Left lung (tissue), 10 donors: ENCODE measurements around the gene ZNF254. TPM values are rescaled to one million over a fixed set of nuclear protein-coding genes. Genes with fewer than 3 reads are reported as not detected.

Experiments
- ATAC-seq: fragments of 200-7000 bp; cut with Tn5 transposase; one replicate; pipeline ENCODE4 v1.9.1; 2020; ENCODE audit warnings: moderate library complexity
- DNase-seq, 4 donors: peaks; one replicate each; pipeline ENCODE4 v3.0.0-alpha.2; 2013 to 2020
- H3K27ac ChIP-seq, 2 donors: fragments of 200-600 bp; sonication (generic) in 1 of 2; one replicate each; pipeline versions ENCODE4 v1.5.0 to v1.8.0; 2020 to 2021
- H3K27me3 ChIP-seq, 2 donors: fragments of 200-600 bp; sonication (generic) in 1 of 2; one replicate each; pipeline versions ENCODE4 v1.5.0 to v1.8.0; 2020 to 2021
- H3K36me3 ChIP-seq, 2 donors: fragments of 200-600 bp; sonication (generic) in 1 of 2; one replicate each; pipeline versions ENCODE4 v1.5.0 to v1.8.0; 2020 to 2021
- H3K4me1 ChIP-seq, 2 donors: fragments of 200-600 bp; one replicate each; pipeline ENCODE4 v1.8.0; 2021
- H3K4me3 ChIP-seq, 2 donors: fragments of 200-600 bp; sonication (generic) in 1 of 2; one replicate each; pipeline versions ENCODE4 v1.5.0 to v1.8.0; 2020 to 2021; ENCODE audit warnings: mild to moderate bottlenecking in 1 of 2
- H3K9me3 ChIP-seq, 2 donors: fragments of 200-600 bp; sonication (generic) in 1 of 2; one replicate each; pipeline versions ENCODE4 v1.5.0 to v1.8.0; 2020 to 2021
- intact Hi-C, 2 donors: fragments of 100-400 bp; cut with DNase I; formaldehyde crosslinking; loops; one replicate each; pipeline versions ENCODE4 v1.11.2 to v1.14.2; 2022
- polyA plus RNA-seq, 6 donors: library from polyadenylated mRNA; unstranded; fragments of 120-200 nt; gene quantifications; one replicate each; pipeline ENCODE4 v1.2.1, GENCODE V29; 2013; ENCODE audit not compliant: insufficient read length in 6 of 6
- total RNA-seq, 2 donors: library from RNA; stranded (reverse); fragmentation: NEBNext Ultra II Directional; extraction: Animal tissue kit (Norgen Biotek cat#: 25700); gene quantifications; one replicate each; pipeline ENCODE4 v1.2.1, GENCODE V29; 2021
- TF ChIP-seq, protein P1 (sequence below), 2 donors: fragments of 200-600 bp; sonication (generic) in 1 of 2; IDR thresholded peaks; one replicate each; pipeline versions ENCODE4 v1.5.0 to v1.8.0; 2021; ENCODE audit warnings: antibody characterized with exemption in 2 of 2
- donor health status: DM: no; HTN: yes; CAD: no.
- donor health status: DM: no; HTN: no; CAD: no.

ZNF254 gene
- total and polyA plus RNA-seq, 8 donors: 14.7 to 41.8 (median 38.5) TPM

- Histone ChIP-seq H3K36me3 (no peaks in the 10 kb centered on the region), H3K27me3 (no peaks in the 10 kb centered on the region), H3K27ac (no peak overlapping the region), H3K9me3 (peaks cover 0 to 94% of the 10 kb centered on the region in 2 donors), H3K4me3 (no peak overlapping the region), H3K4me1 (no peaks in the 10 kb centered on the region)
- TF ChIP-seq, protein P1, sequence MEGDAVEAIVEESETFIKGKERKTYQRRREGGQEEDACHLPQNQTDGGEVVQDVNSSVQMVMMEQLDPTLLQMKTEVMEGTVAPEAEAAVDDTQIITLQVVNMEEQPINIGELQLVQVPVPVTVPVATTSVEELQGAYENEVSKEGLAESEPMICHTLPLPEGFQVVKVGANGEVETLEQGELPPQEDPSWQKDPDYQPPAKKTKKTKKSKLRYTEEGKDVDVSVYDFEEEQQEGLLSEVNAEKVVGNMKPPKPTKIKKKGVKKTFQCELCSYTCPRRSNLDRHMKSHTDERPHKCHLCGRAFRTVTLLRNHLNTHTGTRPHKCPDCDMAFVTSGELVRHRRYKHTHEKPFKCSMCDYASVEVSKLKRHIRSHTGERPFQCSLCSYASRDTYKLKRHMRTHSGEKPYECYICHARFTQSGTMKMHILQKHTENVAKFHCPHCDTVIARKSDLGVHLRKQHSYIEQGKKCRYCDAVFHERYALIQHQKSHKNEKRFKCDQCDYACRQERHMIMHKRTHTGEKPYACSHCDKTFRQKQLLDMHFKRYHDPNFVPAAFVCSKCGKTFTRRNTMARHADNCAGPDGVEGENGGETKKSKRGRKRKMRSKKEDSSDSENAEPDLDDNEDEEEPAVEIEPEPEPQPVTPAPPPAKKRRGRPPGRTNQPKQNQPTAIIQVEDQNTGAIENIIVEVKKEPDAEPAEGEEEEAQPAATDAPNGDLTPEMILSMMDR (IDR thresholded peaks at IDR 0.05): no peak
- intact Hi-C loops: no loop called here
- ATAC-seq (no peak), DNase-seq (no peak)
These were observed 79.1 kb downstream of the ZNF254 start for GRCh38 chr19:24166055-24166454.

DNA sequence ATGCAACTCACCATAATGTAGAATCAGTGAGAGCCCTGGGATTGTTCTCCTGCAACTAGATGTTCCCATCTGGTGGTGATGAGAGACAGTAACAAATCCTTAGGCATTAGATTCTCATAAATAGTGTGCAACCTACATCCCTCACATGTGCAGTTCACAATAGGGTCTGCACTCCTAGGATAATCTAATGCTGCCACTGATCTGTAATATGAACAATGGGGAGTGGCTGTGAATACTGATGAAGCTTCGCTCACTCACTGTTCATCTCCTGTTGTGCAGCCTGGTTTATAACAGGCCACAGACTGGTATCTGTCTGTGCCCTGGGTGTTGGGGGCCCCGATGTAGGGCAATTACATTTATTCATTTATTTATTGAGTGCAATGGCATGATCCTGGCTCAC is 86.9 kb downstream of the ZNF254 start:
- Histone ChIP-seq H3K4me1 (no peaks in the 10 kb centered on the region), H3K27ac (no peak overlapping the region), H3K4me3 (no peak overlapping the region), H3K36me3 (no peaks in the 10 kb centered on the region), H3K27me3 (no peaks in the 10 kb centered on the region), H3K9me3 (peaks cover 0 to 83% of the 10 kb centered on the region in 2 donors)
- DNase-seq: no peak
- ATAC-seq: no peak
- intact Hi-C loops: no loop called here
- TF ChIP-seq, protein P1 (IDR thresholded peaks at IDR 0.05): no peak

DNA sequence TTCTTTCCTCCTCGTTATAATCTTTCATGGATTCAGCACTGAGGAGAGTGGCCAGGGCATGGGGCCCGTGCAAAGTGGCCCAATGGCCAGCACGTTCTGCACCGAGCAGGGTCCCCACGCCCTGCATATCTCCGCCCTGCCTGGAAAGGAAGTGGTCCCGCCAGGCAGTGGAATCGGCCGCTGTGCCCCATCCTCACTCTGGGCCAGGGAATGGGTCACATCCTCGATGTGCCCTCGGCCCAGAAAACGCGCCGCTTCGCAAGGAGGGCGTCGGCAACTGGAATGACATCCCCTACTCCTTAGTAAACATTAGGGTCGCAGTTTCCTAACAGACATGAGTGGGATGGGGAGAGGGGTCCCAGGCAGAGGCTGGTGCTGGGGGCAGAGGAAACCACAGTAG is 90.7 kb downstream of the ZNF254 start:
- DNase-seq (no peak), ATAC-seq (no peak)
- Histone ChIP-seq H3K4me1 (no peaks in the 10 kb centered on the region), H3K27me3 (no peaks in the 10 kb centered on the region), H3K9me3 (peaks cover 0 to 70% of the 10 kb centered on the region in 2 donors), H3K4me3 (no peak overlapping the region), H3K36me3 (no peaks in the 10 kb centered on the region), H3K27ac (no peak overlapping the region)
- TF ChIP-seq, protein P1 (IDR thresholded peaks at IDR 0.05): no peak
- intact Hi-C loops: no loop called here

- intact Hi-C loops: no loop called here
- DNase-seq: no peak
These were observed 91.2 kb downstream of the ZNF254 start for GRCh38 chr19:24178207-24178606.

More at GRCh38 chr19:24178207-24178606, 91.2 kb downstream of the ZNF254 start:
- Histone ChIP-seq H3K27me3 (no peaks in the 10 kb centered on the region), H3K4me1 (no peaks in the 10 kb centered on the region), H3K36me3 (no peaks in the 10 kb centered on the region), H3K4me3 (no peak overlapping the region), H3K27ac (no peak overlapping the region), H3K9me3 (peaks cover 0 to 70% of the 10 kb centered on the region in 2 donors)
- TF ChIP-seq, protein P1 (IDR thresholded peaks at IDR 0.05): no peak
- no peak for ATAC-seq

Other genes starting within 250 kb of the ZNF254 start
- 1 to 10 TPM; 4.0 to 5.1 TPM for gene ZNF726, start 172.3 kb upstream of the ZNF254 start, total RNA-seq
- gene ZNF726, start 172.3 kb upstream of the ZNF254 start, polyA plus RNA-seq: 10 to 100 TPM; 12.3 to 19.4 (median 15.1) TPM